HG03521 (cell line): Measurements from ENCODE around the gene VPS13C.
"Not testable (repeated sequence)": the region's sequence is repeated elsewhere in the genome, so short reads cannot be mapped to it uniquely, and the experiment has no call there.

Source experiments
- ATAC-seq: cut with Tn5 transposase; IDR thresholded peaks from one replicate; pipeline ENCODE4 v1.9.1; 2021; ENCODE audit warnings: mild to moderate bottlenecking, moderate library complexity; ENCODE audit not compliant: unreplicated experiment

The VPS13C gene

DNA sequence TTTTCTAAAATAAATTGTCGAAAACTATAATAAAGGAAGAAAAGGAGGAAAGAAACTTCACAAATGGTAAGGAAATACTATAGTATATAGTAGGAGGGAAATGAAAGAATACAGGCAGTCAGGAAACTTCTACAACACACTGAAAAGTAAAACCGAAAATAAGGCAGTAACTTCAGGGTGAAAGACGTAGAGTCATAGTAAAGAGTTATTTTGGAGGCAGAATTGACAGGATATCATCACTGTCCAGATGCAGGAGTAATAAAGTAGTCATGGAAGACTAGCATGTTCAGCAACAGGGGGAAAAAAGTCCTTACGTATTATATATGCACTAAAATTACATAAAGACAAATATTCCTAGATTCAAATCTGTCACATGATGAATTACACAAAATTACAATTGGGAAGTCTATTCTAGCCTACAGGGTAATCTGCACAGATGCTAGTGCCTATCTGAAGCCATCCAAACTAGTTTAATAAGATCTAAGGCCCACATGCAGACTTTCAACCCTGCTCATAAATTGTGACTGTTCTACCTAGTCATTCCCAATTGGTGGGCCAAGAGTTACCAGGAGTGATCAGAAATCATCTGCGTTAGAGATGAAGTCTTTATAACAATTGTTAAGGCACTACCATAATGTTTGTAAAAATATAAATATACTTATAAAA is 14.0 kb downstream of the VPS13C start:
- no peak for ATAC-seq

- ATAC-seq, result no peak
Measured at GRCh38 chr15:62035256-62035924, 24.9 kb downstream of the VPS13C start.

DNA sequence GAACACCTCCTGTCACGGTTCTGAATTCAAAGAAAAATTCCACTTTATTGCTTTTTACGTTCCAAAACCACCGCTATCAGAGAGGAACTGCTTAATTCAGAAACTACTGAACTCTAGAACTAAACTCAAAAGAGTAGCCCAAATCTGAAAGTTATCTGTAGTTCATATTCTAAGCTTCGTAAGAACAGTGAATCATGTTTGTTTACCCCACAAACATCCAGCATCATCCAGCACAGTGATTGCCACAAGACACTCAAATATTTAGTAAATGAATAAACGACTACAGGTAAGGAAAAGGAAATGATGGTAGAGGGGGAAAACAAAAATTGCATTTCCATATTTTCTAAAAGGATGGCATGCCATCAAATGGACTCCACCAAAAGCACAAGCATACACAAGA is 32.3 kb downstream of the VPS13C start:
- ATAC-seq, result no peak

DNA sequence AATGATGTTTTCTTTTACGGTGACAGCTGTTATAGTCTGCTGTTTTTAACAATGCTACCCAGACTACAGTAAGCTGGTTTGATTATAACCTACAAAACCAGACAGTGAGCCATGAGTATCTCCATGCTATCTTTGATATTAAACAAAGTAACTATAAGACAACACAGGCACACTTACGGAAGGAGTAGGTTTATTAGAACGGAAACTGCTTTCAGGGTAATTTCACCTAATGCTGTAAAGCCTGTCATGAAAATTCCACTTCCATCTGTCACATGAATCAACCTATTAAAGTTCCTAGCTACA is 33.0 kb downstream of the VPS13C start:
- no peak for ATAC-seq

- peak; percentile 65 for ATAC-seq
Measured at GRCh38 chr15:62026487-62027262, 33.6 kb downstream of the VPS13C start.

- no peak for ATAC-seq
Measured at GRCh38 chr15:62021991-62022600, 38.2 kb downstream of the VPS13C start.

DNA sequence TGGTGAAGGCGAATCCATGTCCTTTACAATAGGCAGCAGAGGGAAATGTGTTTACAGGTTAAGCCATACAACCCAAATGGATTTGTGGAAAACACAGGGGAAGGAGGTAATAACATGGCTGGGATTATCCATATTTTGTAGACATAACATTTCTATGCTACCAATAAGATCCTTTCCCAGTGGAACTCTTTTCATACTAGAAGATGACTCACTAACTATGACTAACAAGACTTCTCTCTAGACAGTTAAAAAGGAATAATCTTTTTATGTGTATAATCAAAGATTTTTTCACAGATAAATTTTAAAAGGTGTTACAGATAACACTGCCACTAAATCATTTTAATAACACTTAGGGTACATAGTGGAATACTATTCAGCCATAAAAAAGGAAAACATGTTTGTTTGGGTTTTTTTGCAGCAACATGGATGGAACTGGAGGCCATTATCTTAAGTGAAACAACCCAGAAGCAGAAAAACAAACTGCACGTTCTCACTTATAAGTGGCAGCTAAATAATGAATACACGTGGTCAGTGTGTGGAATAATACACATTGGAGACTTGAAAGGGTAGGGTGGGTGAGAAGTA is 39.6 kb downstream of the VPS13C start:
- no peak for ATAC-seq

DNA sequence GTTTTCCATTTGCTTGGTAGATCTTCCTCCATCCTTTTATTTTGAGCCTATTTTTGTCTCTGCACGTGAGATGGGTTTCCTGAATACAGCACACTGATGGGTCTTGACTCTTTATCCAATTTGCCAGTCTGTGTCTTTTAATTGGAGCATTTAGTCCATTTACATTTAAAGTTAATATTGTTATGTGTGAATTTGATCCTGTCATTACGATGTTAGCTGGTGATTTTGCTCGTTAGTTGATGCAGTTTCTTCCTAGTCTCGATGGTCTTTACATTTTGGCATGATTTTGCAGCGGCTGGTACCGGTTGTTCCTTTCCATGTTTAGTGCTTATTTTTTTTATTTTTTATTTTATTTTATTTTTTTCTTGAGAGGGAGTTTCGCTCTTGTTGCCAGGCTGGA is 54.9 kb downstream of the VPS13C start:
- ATAC-seq, result not testable (repeated sequence)

- no peak for ATAC-seq
Measured at GRCh38 chr15:61997786-61998185, 62.5 kb downstream of the VPS13C start.

GRCh38 chr15:61996056-61996635 is 64.1 kb downstream of the VPS13C start:
- no peak for ATAC-seq

- ATAC-seq, result no peak
Measured at GRCh38 chr15:61994216-61994615, 66.0 kb downstream of the VPS13C start.

- no peak for ATAC-seq
Measured at GRCh38 chr15:61992518-61992917, 67.7 kb downstream of the VPS13C start.

DNA sequence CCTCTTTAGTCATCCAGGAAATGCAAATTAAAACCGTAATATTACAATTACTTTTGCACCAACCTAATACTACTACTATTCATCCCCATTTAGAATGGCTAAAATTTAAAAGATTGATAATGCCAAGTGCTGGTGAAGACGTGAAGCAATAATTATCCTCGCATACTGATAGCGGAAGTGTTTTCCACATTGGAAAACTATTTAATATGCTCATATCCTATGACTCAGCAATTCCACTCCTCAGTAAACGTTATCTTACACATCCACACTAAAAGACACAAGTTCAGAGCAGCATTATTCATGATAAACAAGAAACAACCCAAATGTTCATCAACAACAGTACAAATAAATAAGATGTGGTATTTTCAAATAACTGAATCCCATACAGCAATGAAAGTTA is 70.6 kb downstream of the VPS13C start:
- no peak for ATAC-seq

DNA sequence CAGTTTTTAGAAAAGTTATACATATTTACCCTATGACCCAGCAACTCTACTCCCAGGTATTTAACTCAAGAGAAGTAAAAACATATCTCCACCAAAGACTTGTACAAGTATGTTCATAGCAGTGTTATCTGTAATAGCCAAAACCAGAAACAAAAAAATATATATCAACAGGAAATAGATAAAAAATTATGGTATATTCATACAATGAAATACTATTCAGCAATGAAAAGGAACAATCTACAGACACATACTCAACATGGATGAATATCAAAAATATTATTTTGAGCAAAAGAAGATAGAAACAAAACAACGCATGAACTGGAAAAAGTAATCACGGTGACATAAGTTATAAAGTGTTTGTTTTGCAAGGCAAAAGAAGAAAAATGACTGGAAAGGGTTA is 72.4 kb downstream of the VPS13C start:
- ATAC-seq, result no peak

DNA sequence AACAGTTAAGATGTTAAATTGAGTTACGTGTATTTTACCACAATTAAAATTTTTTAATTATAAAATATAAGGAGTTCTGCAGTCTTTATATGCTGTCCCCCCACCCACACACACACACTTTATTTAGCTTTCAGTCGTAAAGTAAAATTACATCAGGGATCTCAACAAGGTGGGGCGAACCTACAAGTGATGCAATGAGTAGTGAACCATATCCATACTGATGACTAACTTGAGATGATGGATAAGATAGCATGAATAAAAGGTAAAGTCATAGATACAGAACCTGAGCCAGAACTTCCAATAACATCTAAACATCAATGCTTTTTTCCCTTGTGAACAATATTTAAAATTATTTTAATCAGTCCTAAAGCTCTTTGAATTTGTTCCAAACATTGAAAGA is 77.2 kb downstream of the VPS13C start:
- ATAC-seq, result no peak

GRCh38 chr15:61978225-61978624 is 82.0 kb downstream of the VPS13C start:
- no peak for ATAC-seq

DNA sequence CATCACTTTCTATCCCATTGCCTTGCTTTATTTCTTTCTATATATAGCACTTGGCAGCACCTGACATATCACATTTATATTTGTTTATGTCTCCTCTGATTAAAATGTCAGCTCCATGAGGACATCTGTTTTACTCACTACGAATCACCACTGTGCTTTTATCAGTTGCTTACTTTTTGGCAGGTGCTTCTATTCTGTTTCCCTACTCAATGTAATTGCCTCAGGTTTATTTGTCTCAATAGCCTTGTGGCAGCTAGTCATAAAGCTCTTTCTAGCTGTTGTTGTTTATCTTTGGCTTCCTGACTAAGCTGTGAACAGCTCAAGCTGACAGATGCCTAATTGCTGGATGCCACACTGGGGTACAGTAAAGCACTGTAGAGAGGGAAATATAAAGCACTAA is 85.5 kb downstream of the VPS13C start:
- no peak for ATAC-seq

- no peak for ATAC-seq
Measured at GRCh38 chr15:61974118-61974517, 86.1 kb downstream of the VPS13C start.

- ATAC-seq, result no peak
Measured at GRCh38 chr15:61951949-61952348, 108.3 kb downstream of the VPS13C start.

DNA sequence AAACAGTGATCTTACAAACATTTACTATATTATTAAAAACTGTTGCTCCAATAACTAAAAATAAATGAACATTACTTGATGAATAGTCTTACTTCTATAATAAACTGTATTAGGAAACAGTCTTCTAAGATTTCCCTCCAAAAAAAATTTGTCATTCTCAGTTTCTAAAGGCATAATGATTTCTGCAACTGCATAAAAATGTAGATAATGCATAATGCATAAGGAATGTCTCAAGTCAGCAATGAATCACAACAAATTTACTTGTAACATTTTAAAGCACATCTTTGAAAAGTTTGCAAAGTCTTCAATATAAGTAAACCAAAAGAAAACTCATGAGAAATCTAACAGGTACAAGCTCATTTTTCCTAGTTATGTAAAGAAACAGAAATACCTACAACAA is 113.5 kb downstream of the VPS13C start:
- no peak for ATAC-seq

GRCh38 chr15:61943992-61944391 is 116.3 kb downstream of the VPS13C start:
- no peak for ATAC-seq
